ENCODE measurements around the gene TMEM131.

DNA sequence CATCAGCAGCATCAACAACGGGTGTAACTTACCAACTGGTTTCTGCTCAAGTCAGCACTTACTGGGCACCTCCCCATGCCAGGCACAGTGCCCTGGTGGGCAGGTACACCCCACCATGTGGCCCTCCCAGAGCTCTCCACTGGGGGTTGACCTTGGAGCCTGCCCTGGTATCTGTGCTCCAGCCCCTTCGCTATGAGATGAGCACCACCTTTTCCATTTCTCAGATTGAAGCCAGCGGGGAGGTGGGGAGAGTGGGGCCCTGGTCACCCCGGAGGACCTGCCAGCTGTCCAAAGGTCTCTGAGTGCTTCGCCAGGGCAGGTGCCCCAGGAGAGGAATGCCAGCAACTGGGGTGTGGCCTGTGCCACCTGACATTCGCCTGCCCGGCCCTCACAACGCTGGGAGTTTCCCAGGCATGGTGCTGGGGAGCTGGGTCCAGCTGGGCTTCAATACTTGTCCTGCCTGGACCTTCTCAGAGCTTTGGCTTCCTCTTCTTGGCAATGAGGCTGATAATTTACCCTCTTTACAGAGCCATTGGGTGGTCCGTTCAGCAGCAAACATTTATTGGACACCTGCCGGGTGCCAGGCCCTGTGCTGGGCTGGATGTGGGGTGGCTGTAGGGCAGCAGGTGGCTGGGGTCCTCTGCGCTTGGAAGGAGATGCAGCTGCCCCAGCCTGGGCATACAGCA is 288.2 kb downstream of the TMEM131 start:
- TF ChIP-seq, protein P1, sequence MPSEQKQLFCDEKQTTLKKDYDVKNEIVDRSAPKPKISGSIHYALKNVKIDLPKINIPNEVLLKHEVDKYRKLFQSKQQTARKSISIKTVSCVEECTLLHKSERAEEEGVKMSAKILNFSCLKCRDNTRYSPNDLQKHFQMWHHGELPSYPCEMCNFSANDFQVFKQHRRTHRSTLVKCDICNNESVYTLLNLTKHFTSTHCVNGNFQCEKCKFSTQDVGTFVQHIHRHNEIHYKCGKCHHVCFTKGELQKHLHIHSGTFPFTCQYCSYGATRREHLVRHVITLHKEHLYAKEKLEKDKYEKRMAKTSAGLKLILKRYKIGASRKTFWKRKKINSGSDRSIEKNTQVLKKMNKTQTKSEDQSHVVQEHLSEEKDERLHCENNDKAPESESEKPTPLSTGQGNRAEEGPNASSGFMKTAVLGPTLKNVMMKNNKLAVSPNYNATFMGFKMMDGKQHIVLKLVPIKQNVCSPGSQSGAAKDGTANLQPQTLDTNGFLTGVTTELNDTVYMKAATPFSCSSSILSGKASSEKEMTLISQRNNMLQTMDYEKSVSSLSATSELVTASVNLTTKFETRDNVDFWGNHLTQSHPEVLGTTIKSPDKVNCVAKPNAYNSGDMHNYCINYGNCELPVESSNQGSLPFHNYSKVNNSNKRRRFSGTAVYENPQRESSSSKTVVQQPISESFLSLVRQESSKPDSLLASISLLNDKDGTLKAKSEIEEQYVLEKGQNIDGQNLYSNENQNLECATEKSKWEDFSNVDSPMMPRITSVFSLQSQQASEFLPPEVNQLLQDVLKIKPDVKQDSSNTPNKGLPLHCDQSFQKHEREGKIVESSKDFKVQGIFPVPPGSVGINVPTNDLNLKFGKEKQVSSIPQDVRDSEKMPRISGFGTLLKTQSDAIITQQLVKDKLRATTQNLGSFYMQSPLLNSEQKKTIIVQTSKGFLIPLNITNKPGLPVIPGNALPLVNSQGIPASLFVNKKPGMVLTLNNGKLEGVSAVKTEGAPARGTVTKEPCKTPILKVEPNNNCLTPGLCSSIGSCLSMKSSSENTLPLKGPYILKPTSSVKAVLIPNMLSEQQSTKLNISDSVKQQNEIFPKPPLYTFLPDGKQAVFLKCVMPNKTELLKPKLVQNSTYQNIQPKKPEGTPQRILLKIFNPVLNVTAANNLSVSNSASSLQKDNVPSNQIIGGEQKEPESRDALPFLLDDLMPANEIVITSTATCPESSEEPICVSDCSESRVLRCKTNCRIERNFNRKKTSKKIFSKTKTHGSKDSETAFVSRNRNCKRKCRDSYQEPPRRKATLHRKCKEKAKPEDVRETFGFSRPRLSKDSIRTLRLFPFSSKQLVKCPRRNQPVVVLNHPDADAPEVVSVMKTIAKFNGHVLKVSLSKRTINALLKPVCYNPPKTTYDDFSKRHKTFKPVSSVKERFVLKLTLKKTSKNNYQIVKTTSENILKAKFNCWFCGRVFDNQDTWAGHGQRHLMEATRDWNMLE (tag by site-specific recombination; conservative IDR thresholded peaks at IDR 0.05; ENCODE audit: low read depth): no peak
- TF ChIP-seq, protein P2, sequence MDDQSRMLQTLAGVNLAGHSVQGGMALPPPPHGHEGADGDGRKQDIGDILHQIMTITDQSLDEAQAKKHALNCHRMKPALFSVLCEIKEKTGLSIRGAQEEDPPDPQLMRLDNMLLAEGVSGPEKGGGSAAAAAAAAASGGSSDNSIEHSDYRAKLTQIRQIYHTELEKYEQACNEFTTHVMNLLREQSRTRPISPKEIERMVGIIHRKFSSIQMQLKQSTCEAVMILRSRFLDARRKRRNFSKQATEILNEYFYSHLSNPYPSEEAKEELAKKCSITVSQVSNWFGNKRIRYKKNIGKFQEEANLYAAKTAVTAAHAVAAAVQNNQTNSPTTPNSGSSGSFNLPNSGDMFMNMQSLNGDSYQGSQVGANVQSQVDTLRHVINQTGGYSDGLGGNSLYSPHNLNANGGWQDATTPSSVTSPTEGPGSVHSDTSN (CRISPR knock-in tag; IDR thresholded peaks at IDR 0.05): no peak
- TF ChIP-seq ZNF324 (tag by site-specific recombination; IDR thresholded peaks at IDR 0.05) (no peak), ZNF843 (tag by site-specific recombination; IDR thresholded peaks at IDR 0.05) (no peak), MZF1 (tag by site-specific recombination; IDR thresholded peaks at IDR 0.05; ENCODE audit: borderline replicate concordance) (no peak), ZNF549 (tag by site-specific recombination; IDR thresholded peaks at IDR 0.05) (no peak), ZNF530 (tag by site-specific recombination; IDR thresholded peaks at IDR 0.05; ENCODE audit: low read depth) (no peak), ZNF121 (tag by site-specific recombination; IDR thresholded peaks at IDR 0.05) (no peak)
- TF ChIP-seq, protein P3, sequence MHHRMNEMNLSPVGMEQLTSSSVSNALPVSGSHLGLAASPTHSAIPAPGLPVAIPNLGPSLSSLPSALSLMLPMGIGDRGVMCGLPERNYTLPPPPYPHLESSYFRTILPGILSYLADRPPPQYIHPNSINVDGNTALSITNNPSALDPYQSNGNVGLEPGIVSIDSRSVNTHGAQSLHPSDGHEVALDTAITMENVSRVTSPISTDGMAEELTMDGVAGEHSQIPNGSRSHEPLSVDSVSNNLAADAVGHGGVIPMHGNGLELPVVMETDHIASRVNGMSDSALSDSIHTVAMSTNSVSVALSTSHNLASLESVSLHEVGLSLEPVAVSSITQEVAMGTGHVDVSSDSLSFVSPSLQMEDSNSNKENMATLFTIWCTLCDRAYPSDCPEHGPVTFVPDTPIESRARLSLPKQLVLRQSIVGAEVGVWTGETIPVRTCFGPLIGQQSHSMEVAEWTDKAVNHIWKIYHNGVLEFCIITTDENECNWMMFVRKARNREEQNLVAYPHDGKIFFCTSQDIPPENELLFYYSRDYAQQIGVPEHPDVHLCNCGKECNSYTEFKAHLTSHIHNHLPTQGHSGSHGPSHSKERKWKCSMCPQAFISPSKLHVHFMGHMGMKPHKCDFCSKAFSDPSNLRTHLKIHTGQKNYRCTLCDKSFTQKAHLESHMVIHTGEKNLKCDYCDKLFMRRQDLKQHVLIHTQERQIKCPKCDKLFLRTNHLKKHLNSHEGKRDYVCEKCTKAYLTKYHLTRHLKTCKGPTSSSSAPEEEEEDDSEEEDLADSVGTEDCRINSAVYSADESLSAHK (tag by site-specific recombination; IDR thresholded peaks at IDR 0.05): no peak
- TF ChIP-seq, protein P4, sequence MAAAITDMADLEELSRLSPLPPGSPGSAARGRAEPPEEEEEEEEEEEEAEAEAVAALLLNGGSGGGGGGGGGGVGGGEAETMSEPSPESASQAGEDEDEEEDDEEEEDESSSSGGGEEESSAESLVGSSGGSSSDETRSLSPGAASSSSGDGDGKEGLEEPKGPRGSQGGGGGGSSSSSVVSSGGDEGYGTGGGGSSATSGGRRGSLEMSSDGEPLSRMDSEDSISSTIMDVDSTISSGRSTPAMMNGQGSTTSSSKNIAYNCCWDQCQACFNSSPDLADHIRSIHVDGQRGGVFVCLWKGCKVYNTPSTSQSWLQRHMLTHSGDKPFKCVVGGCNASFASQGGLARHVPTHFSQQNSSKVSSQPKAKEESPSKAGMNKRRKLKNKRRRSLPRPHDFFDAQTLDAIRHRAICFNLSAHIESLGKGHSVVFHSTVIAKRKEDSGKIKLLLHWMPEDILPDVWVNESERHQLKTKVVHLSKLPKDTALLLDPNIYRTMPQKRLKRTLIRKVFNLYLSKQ (tag by site-specific recombination; IDR thresholded peaks at IDR 0.05; ENCODE audit: borderline replicate concordance): no peak
- TF ChIP-seq, protein P5, sequence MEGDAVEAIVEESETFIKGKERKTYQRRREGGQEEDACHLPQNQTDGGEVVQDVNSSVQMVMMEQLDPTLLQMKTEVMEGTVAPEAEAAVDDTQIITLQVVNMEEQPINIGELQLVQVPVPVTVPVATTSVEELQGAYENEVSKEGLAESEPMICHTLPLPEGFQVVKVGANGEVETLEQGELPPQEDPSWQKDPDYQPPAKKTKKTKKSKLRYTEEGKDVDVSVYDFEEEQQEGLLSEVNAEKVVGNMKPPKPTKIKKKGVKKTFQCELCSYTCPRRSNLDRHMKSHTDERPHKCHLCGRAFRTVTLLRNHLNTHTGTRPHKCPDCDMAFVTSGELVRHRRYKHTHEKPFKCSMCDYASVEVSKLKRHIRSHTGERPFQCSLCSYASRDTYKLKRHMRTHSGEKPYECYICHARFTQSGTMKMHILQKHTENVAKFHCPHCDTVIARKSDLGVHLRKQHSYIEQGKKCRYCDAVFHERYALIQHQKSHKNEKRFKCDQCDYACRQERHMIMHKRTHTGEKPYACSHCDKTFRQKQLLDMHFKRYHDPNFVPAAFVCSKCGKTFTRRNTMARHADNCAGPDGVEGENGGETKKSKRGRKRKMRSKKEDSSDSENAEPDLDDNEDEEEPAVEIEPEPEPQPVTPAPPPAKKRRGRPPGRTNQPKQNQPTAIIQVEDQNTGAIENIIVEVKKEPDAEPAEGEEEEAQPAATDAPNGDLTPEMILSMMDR (tag by site-specific recombination; IDR thresholded peaks at IDR 0.05): no peak
- TF ChIP-seq, protein P6, sequence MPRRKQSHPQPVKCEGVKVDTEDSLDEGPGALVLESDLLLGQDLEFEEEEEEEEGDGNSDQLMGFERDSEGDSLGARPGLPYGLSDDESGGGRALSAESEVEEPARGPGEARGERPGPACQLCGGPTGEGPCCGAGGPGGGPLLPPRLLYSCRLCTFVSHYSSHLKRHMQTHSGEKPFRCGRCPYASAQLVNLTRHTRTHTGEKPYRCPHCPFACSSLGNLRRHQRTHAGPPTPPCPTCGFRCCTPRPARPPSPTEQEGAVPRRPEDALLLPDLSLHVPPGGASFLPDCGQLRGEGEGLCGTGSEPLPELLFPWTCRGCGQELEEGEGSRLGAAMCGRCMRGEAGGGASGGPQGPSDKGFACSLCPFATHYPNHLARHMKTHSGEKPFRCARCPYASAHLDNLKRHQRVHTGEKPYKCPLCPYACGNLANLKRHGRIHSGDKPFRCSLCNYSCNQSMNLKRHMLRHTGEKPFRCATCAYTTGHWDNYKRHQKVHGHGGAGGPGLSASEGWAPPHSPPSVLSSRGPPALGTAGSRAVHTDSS (tag by site-specific recombination; IDR thresholded peaks at IDR 0.05): no peak

All from HEK293 (cell line).